C4-2B (cell line): Measurements from ENCODE around the gene RNPC3.

Source experiments
- CTCF ChIP-seq: fragments of 450-650 bp; conservative IDR thresholded peaks from 2 replicates; pipeline ENCODE4 v1.5.1; 2017; ENCODE audit warnings: mild to moderate bottlenecking
- ZFX ChIP-seq: fragments of 450-650 bp; IDR thresholded peaks from 2 replicates; pipeline ENCODE4 v1.6.1; 2017

- TF ChIP-seq CTCF = no peak
- no peak for TF ChIP-seq ZFX
These were observed 59.0 kb downstream of the RNPC3 start for GRCh38 chr1:103584537-103584936.
